Epithelial cell of esophagus (primary cell): Measurements from ENCODE around the gene TGFB3.
A peak's percentile ranks its signal among the peaks of the same experiment; 100 is the strongest.

Experiments used
- DNase-seq: peaks from one replicate; pipeline ENCODE4 v3.0.0; 2010; ENCODE audit warnings: low read depth
- H3K4me3 ChIP-seq: 2 replicates; pipeline ENCODE4 v1.5.1; 2011; ENCODE audit warnings: mild to moderate bottlenecking, low read length, control low read depth
- TF ChIP-seq, protein P1 (sequence below): IDR thresholded peaks from 2 replicates; pipeline ENCODE4 v1.5.1; 2011; ENCODE audit warnings: low read depth, mild to moderate bottlenecking, low read length, control low read depth, inconsistent platforms; ENCODE audit not compliant: insufficient read depth; ENCODE audit errors: missing control alignments

The TGFB3 gene

DNA sequence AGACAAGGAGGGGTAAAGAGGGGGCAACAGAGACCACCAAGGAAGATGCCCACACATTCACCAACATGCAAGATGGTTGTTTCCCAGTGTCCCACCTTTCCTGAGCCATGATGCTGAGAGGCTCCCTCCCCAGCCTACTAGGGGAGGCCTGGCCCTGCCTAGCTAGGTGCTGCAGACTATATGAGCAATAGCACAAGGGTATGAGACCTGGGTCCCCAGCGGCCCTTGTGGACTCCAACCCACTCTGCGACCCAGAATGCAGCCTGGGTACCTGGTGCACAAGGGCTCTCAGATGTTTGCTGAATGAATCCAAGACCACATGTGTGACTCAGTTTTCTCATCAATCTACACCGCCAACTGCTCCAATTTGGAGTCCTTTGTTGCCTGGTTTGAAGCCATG is 13.9 kb downstream of the TGFB3 start:
- TF ChIP-seq, protein P1, sequence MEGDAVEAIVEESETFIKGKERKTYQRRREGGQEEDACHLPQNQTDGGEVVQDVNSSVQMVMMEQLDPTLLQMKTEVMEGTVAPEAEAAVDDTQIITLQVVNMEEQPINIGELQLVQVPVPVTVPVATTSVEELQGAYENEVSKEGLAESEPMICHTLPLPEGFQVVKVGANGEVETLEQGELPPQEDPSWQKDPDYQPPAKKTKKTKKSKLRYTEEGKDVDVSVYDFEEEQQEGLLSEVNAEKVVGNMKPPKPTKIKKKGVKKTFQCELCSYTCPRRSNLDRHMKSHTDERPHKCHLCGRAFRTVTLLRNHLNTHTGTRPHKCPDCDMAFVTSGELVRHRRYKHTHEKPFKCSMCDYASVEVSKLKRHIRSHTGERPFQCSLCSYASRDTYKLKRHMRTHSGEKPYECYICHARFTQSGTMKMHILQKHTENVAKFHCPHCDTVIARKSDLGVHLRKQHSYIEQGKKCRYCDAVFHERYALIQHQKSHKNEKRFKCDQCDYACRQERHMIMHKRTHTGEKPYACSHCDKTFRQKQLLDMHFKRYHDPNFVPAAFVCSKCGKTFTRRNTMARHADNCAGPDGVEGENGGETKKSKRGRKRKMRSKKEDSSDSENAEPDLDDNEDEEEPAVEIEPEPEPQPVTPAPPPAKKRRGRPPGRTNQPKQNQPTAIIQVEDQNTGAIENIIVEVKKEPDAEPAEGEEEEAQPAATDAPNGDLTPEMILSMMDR, result no peak

DNA sequence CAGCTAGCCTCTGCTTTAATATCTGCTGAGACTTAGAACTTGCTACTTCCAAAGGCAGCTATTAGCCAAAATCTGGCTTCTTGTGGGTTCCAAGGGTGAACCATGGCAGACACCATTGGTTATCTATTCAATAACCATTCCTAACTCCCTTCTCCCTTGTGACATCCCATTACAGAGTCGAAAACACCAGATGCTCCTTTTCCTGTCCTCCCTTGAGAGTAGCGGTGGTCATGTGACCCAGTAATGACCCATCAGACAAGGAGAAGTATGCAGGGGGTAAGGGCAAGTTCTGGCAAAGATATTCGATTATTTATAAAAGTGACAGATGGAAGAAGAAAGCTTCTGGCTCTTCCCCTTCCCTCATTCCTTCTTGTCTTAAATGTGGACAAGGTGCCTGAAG is 20.1 kb downstream of the TGFB3 start:
- TF ChIP-seq, protein P1, result no peak
- no peak for DNase-seq
- no peak overlapping the region for H3K4me3 ChIP-seq

More for the DNA sequence above, 13.9 kb downstream of the TGFB3 start:
- DNase-seq, result no peak
- H3K4me3 ChIP-seq, result no peak overlapping the region

DNA sequence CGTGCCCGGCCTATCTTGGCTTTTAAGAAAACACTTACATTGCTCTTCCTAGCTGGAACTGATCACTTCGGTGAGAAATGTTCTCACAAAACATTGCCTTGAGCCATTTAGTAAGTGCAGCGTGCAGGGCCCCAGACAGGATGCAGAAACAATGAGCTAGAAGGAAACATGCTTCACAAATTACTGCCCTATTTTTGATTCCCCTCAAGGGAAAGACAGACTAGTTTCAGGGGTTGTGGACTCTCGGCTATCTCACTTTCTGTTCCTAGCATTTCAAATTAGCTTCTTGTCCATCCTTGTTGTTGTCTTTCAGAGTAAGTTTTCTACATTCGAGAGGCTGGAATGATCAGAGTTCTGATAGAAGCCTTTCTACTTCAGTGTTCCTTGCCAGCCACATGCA is 21.6 kb downstream of the TGFB3 start:
- no peak overlapping the region for H3K4me3 ChIP-seq
- no peak for DNase-seq
- TF ChIP-seq, protein P1, result no peak

DNA sequence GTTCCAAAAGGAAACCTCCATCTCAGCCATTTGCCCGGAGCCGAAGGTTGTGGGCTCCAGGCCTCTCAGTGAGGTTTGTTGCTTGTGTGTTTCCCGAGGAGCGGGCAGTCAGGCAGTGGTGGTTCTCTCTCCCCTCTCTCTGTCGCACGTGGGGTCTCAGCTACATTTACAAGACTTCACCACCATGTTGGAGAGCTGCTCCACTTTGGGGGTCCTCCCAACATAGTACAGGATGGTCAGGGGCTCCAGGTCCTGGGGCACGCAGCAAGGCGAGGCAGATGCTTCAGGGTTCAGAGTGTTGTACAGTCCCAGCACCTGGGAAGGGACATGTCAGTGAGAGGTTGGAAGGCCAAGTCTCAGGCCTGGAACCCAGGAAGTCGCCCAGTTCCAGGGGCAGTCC is 22.8 kb downstream of the TGFB3 start:
- DNase-seq, result no peak
- no peak overlapping the region for H3K4me3 ChIP-seq
- TF ChIP-seq, protein P1, result no peak

DNA sequence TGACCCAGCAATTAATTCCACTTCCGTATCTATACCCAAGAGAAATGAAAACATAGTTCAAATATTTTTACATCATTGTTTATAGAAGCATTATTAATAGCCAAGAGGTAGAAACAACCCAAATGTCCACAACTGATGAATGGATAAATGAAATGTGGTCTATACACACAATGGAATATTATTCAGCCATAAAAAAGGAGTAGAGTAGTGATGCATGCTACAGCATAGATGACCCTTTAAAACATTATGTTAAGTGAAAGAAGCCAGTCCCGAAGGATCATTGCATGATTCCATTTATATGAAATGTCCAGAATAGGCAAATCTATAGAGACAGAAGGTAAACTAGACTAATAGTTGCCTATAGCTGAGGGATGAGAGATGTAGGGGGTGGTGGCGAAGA is 29.3 kb downstream of the TGFB3 start:
- TF ChIP-seq, protein P1, result no peak
- H3K4me3 ChIP-seq, result no peak overlapping the region
- no peak for DNase-seq

DNA sequence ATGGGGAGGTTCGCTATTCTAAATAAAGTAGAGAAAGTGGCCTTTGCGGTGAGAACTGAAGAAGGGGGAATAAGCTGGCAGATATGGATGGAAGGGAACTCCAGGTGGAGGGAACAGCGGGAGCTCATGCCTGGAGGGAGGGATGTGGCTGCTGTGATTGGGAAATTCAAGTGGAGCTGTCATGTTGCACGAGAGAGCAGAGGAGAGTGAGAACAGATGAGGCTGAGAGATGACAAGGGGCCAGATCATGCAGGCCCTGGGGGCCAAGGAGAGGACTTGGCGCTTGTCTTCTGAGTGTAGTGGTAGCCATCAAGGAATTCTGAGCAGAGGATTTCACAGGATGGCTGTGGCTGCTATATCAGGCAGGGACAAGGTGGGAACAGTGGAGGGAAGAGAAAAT is 35.0 kb downstream of the TGFB3 start:
- peak; percentile 35 for DNase-seq
- TF ChIP-seq, protein P1, result no peak
- H3K4me3 ChIP-seq, result no peak overlapping the region

DNA sequence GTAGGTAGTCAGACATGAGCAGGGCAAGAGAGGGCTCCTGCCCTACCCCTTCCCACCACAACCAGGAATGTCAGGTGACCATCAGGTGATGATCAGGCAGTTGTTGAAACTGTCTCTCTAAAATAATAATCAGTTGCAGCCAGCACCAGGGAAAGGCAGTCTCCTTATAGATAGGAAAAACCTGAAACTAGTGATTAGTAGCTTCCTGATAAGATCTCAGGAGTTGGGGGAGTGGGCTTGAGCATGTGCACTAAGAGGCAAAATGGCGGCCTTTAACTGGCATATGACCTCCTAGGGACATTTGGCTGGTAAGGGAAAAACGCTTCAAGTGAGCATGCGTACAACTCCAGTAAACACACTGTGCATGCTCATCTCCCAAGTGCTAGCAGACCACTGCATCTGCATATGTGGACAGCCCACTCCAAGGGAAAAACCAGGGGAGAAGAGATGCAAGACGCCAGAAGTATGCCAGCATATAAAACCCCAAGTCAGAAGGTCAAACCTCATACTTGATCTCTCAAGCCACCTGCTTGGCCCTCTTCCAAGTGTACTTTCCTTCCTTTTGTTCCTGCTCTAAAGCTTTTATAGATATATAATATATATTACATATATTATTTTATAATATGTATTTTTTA is 37.1 kb downstream of the TGFB3 start:
- H3K4me3 ChIP-seq, result no peak overlapping the region
- no peak for DNase-seq

More for the DNA sequence above, 37.1 kb downstream of the TGFB3 start:
- TF ChIP-seq, protein P1, result no peak
